ENCODE results near the gene OASL. TPM values are rescaled to one million over a fixed set of nuclear protein-coding genes. Genes with fewer than 3 reads are reported as not detected.

The OASL gene
- polyA plus RNA-seq, 1 experiment = 0.05 TPM

GRCh38 chr12:121085506-121086353, 46.7 kb upstream of the OASL start:
- Histone ChIP-seq H3K27me3 (ENCODE audit: control insufficient read depth, insufficient read depth, low read length) (peaks cover 11% of the 10 kb centered on the region), H3K4me3 (ENCODE audit: low read depth, low read length) (no peak overlapping the region), H3K27ac (ENCODE audit: low read depth, low read length) (no peak overlapping the region), H3K9me3 (ENCODE audit: control insufficient read depth, insufficient read depth, low read length) (no peaks in the 10 kb centered on the region)
- ChIA-PET CTCF (interaction anchor here (1.1 to 1.2 kb wide), 2 partner anchors 24 to 26 kb away, joined by 3 to 4 read pairs; no protein-coding TSS in a partner anchor), POLR2A (no interaction called here)
- no peak for TF ChIP-seq CTCF (IDR thresholded peaks at IDR 0.05; ENCODE audit: low read depth, low read length)
- no peak for DNase-seq (ENCODE audit: low read depth, low spot score)

DNA sequence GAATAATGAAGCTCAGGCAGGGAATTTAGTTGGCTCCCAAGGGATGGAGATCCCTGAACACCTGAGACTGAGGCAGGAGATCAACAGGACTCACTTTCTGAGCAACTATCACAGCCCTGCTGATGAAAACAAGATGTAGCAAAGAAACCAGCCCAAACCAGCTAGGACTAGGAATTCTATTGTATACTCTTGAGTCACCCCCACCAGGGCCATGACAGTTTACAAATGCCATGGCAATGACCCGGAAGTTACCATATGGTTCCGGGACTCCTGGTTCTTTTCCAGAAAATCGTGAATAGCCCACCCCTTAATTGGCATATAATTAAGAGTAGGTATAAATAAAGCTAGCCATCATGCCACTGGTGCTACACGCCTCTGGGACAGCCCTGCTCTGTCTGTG, 46.0 kb upstream of the OASL start:
- H3K27me3 ChIP-seq (ENCODE audit: control insufficient read depth, insufficient read depth, low read length) = peaks cover 5% of the 10 kb centered on the region
- DNase-seq (ENCODE audit: low read depth, low spot score) = no peak
- H3K27ac ChIP-seq (ENCODE audit: low read depth, low read length) = no peak overlapping the region
- TF ChIP-seq CTCF (IDR thresholded peaks at IDR 0.05; ENCODE audit: low read depth, low read length) = no peak
- ChIA-PET CTCF (interaction anchor here (1.1 kb wide), 1 partner anchor 24 kb away, joined by 3 read pairs; no protein-coding TSS in a partner anchor), POLR2A (no interaction called here)
- H3K4me3 ChIP-seq (ENCODE audit: low read depth, low read length) = no peak overlapping the region
- no peaks in the 10 kb centered on the region for H3K9me3 ChIP-seq (ENCODE audit: control insufficient read depth, insufficient read depth, low read length)

- POLR2A ChIA-PET = no interaction called here
- Histone ChIP-seq H3K4me3 (ENCODE audit: low read depth, low read length) (no peak overlapping the region), H3K9me3 (ENCODE audit: control insufficient read depth, insufficient read depth, low read length) (no peaks in the 10 kb centered on the region; the same call in 1 of the 2 replicates), H3K27ac (ENCODE audit: low read depth, low read length) (no peak overlapping the region), H3K27me3 (ENCODE audit: control insufficient read depth, insufficient read depth, low read length) (peaks cover 5% of the 10 kb centered on the region)
- DNase-seq (ENCODE audit: low read depth, low spot score) = no peak
- CTCF ChIA-PET = no interaction called here
- no peak for TF ChIP-seq CTCF (IDR thresholded peaks at IDR 0.05; ENCODE audit: low read depth, low read length)
Measured at GRCh38 chr12:121084229-121084628, 45.2 kb upstream of the OASL start.

DNA sequence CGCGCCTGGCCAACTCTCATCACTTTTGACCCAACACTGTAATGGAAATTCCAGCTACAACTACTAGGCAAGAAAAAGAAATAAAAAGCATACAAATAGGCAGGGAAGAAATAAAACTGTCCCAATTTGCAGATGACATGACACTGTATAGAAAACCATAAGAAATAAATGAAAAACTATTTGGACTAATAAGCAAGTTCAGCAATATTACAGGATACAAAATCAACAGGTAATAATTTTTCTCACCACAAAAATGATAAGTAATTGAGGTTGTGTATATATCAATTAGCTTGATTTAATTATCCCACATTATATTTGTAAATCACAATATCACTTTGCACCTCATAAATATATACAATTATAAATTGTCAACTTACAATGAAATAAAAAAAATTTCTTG, 41.9 kb upstream of the OASL start:
- CTCF ChIA-PET = interaction anchor here (0.6 kb wide), 1 partner anchor 745 kb away, joined by 7 read pairs; no protein-coding TSS in a partner anchor

More for the DNA sequence above, 41.9 kb upstream of the OASL start:
- Histone ChIP-seq H3K4me3 (ENCODE audit: low read depth, low read length) (no peak overlapping the region), H3K9me3 (ENCODE audit: control insufficient read depth, insufficient read depth, low read length) (no peaks in the 10 kb centered on the region; the same call in 1 of the 2 replicates), H3K27me3 (ENCODE audit: control insufficient read depth, insufficient read depth, low read length) (peaks cover 2% of the 10 kb centered on the region), H3K27ac (ENCODE audit: low read depth, low read length) (no peak overlapping the region)
- DNase-seq (ENCODE audit: low read depth, low spot score) = no peak
- TF ChIP-seq CTCF (IDR thresholded peaks at IDR 0.05; ENCODE audit: low read depth, low read length) = no peak
- POLR2A ChIA-PET = no interaction called here

Data from AG04450 (cell line).